MCF 10A (cell line): Measurements from ENCODE around the gene GRM1. TPM values are rescaled to one million over a fixed set of nuclear protein-coding genes. Genes with fewer than 3 reads are reported as not detected.

ENCODE experiments used
- BruUV-seq: library from RNA; stranded (reverse); fragments of 400-500 nt; replicated peaks from 2 replicates; lab custom pipeline; 2021; lab: Mats Ljungman, UMichigan
- CTCF ChIA-PET: fragments of 300-600 bp; sonication (Branson Sonifier 250); formaldehyde crosslinking; extraction: SDS; loops from one replicate; lab custom pipeline; 2021; ENCODE audit warnings: antibody characterized with exemption, inconsistent platforms; lab: Yijun Ruan, JAX
- POLR2A ChIA-PET: fragments of 300-600, 350-650 bp; sonication (Branson Sonifier 250); formaldehyde crosslinking; extraction: SDS; loops from one replicate; lab custom pipeline; 2020; ENCODE audit warnings: antibody characterized with exemption, inconsistent platforms; lab: Yijun Ruan, JAX
- DNase-seq: peaks from one replicate; pipeline ENCODE4 v3.0.0-alpha.2; 2018; ENCODE audit not compliant: unreplicated experiment
- H3K27ac Mint-ChIP-seq: one replicate; pipeline ENCODE4 v1.8.0; 2022; ENCODE audit warnings: mild to moderate bottlenecking, low read depth, mixed read lengths; ENCODE audit not compliant: unreplicated experiment
- H3K27me3 Mint-ChIP-seq: one replicate; pipeline ENCODE4 v1.8.0; 2022; ENCODE audit warnings: mixed read lengths; ENCODE audit not compliant: insufficient read depth, unreplicated experiment
- H3K36me3 Mint-ChIP-seq: one replicate; pipeline ENCODE4 v1.8.0; 2022; ENCODE audit warnings: mild to moderate bottlenecking, moderate library complexity, mixed read lengths; ENCODE audit not compliant: insufficient read depth, unreplicated experiment
- H3K4me1 Mint-ChIP-seq: one replicate; pipeline ENCODE4 v1.8.0; 2022; ENCODE audit warnings: mixed read lengths; ENCODE audit not compliant: insufficient read depth, unreplicated experiment
- H3K4me3 Mint-ChIP-seq: one replicate; pipeline ENCODE4 v1.8.0; 2022; ENCODE audit warnings: mild to moderate bottlenecking, moderate library complexity, mixed read lengths; ENCODE audit not compliant: unreplicated experiment
- H3K9me3 Mint-ChIP-seq: one replicate; pipeline ENCODE4 v1.8.0; 2022; ENCODE audit warnings: mixed read lengths; ENCODE audit not compliant: unreplicated experiment
- CTCF ChIP-seq: fragments of 200-600 bp; IDR thresholded peaks from one replicate; pipeline ENCODE4 v1.8.0; 2022; ENCODE audit warnings: antibody characterized with exemption, mild to moderate bottlenecking; ENCODE audit not compliant: unreplicated experiment
- intact Hi-C: fragments of 100-400 bp; cut with micrococcal nuclease; formaldehyde crosslinking; loops from 2 replicates; pipeline ENCODE4 v1.14.1; 2022
- total RNA-seq: library from RNA; stranded (reverse); gene quantifications from 2 replicates; pipeline ENCODE4 v1.2.3, GENCODE V29; 2022

The GRM1 gene
- total RNA-seq, 1 experiment from 2014 or later = not detected

GRCh38 chr6:146290589-146290901, 261.7 kb downstream of the GRM1 start:
- ChIA-PET CTCF (no interaction called here), POLR2A (no interaction called here)
- BruUV-seq = no TSS peak
- intact Hi-C loops = no loop called here
- no peak for DNase-seq
- Mint-ChIP-seq H3K9me3 (peaks cover 12% of the 10 kb centered on the region), H3K27ac (no peak overlapping the region), H3K36me3 (no peaks in the 10 kb centered on the region), H3K4me3 (no peak overlapping the region), H3K4me1 (peaks cover 13% of the 10 kb centered on the region), H3K27me3 (no peaks in the 10 kb centered on the region)
- TF ChIP-seq CTCF = no peak

GRCh38 chr6:146292506-146292905, 263.6 kb downstream of the GRM1 start:
- ChIA-PET CTCF (no interaction called here), POLR2A (interaction anchor here (0.9 kb wide), 1 partner anchor 21 kb away, joined by 3 read pairs; no protein-coding TSS in a partner anchor)
- Mint-ChIP-seq H3K4me1 (peaks cover 13% of the 10 kb centered on the region), H3K4me3 (no peak overlapping the region), H3K27ac (no peak overlapping the region), H3K36me3 (no peaks in the 10 kb centered on the region), H3K27me3 (no peaks in the 10 kb centered on the region), H3K9me3 (peaks cover 8% of the 10 kb centered on the region)
- no peak for DNase-seq
- no peak for TF ChIP-seq CTCF
- intact Hi-C loops = no loop called here
- BruUV-seq = no TSS peak

- Mint-ChIP-seq H3K36me3 (no peaks in the 10 kb centered on the region), H3K4me1 (peaks cover 2% of the 10 kb centered on the region), H3K27ac (no peak overlapping the region), H3K4me3 (no peak overlapping the region), H3K27me3 (no peaks in the 10 kb centered on the region), H3K9me3 (no peaks in the 10 kb centered on the region)
- no peak for TF ChIP-seq CTCF
- POLR2A ChIA-PET = no interaction called here
- CTCF ChIA-PET = no interaction called here
- BruUV-seq = no TSS peak
- DNase-seq = no peak
- intact Hi-C loops = no loop called here
These were observed 266.8 kb downstream of the GRM1 start for GRCh38 chr6:146295695-146296094.

GRCh38 chr6:146297815-146298214, 269.0 kb downstream of the GRM1 start:
- peak; percentile 20 for DNase-seq
- Mint-ChIP-seq H3K27ac (no peak overlapping the region), H3K9me3 (no peaks in the 10 kb centered on the region), H3K27me3 (no peaks in the 10 kb centered on the region), H3K36me3 (no peaks in the 10 kb centered on the region), H3K4me3 (no peak overlapping the region), H3K4me1 (no peaks in the 10 kb centered on the region)
- BruUV-seq = no TSS peak
- intact Hi-C loops = no loop called here
- POLR2A ChIA-PET = interaction anchor here (0.6 kb wide), 1 partner anchor 75 kb away, joined by 3 read pairs; no protein-coding TSS in a partner anchor
- CTCF ChIA-PET = no interaction called here
- TF ChIP-seq CTCF = no peak
